ENCODE data around the gene NKAIN4.

The NKAIN4 gene

DNA sequence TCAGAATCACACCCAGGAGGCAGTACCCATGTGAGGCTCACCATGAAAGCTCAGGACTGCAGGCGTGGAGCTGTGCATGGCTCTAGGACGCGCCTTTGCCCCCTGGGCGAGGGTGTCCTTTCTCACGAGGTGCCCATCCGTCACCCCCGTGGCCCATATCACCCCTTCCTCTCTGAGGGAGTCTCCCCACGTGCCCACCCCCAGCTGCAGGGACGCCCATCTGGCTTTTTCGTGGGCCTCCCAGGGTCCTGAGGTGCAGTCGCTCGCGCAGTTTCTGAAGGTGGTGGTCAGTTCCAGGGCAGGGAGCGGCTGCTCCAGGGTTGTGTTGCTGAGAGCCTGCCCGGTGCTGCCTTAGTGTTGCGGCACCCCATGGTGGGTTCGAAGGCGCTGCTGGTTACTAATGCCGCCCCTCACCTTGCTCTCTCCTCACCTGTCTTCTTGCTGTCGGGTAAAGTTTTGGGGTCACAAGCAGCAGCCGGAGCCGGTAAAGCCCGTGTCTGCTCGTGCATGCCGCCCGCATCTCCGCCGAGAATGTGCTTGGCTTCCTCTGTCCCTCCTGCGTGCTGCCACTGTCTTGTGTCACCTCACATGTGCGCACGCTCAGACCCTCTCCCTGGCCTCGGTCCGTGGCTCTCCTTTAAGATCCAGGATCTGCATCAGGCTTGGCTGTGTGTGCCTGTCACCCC is 29.3 kb upstream of the NKAIN4 start:
- no peaks in the 10 kb centered on the region for H3K27me3 Mint-ChIP-seq (ENCODE audit: low read depth)
- no peak overlapping the region for H3K27ac Mint-ChIP-seq

DNA sequence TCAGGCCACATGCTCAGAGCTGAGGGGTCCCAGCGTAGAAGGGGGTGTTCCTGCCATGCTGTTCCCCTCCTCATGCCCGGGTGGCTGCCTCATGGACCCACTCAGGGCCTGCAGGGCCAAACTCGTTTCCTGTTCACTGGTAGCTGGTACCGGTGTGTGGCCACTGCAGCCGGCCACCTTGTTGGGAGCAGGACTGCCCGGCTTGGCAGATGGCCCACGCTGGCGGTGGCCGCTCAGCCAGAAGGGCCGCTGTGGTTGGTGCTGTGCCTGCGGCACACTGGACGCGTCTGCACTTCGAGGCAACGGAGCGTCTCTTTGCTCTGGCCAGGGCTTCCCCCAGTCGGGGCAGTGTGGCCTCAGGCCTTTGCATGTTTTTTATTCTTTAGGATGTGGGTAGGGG is 28.7 kb upstream of the NKAIN4 start:
- no peaks in the 10 kb centered on the region for H3K27me3 Mint-ChIP-seq (ENCODE audit: low read depth)
- TF ChIP-seq, protein P1, sequence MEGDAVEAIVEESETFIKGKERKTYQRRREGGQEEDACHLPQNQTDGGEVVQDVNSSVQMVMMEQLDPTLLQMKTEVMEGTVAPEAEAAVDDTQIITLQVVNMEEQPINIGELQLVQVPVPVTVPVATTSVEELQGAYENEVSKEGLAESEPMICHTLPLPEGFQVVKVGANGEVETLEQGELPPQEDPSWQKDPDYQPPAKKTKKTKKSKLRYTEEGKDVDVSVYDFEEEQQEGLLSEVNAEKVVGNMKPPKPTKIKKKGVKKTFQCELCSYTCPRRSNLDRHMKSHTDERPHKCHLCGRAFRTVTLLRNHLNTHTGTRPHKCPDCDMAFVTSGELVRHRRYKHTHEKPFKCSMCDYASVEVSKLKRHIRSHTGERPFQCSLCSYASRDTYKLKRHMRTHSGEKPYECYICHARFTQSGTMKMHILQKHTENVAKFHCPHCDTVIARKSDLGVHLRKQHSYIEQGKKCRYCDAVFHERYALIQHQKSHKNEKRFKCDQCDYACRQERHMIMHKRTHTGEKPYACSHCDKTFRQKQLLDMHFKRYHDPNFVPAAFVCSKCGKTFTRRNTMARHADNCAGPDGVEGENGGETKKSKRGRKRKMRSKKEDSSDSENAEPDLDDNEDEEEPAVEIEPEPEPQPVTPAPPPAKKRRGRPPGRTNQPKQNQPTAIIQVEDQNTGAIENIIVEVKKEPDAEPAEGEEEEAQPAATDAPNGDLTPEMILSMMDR (IDR thresholded peaks at IDR 0.05; ENCODE audit: unreplicated experiment in 3 of 3): no peak
- H3K27ac Mint-ChIP-seq: no peak overlapping the region
- H3K4me3 Mint-ChIP-seq: no peak overlapping the region
- peaks cover 16% of the 10 kb centered on the region for H3K36me3 Mint-ChIP-seq (ENCODE audit: low read depth)
- H3K9me3 Mint-ChIP-seq: no peaks in the 10 kb centered on the region
- H3K4me1 Mint-ChIP-seq: peaks cover 5% of the 10 kb centered on the region

More for the DNA sequence above, 29.3 kb upstream of the NKAIN4 start:
- Mint-ChIP-seq H3K4me1 (peaks cover 5% of the 10 kb centered on the region), H3K36me3 (ENCODE audit: low read depth) (peaks cover 19% of the 10 kb centered on the region), H3K4me3 (no peak overlapping the region), H3K9me3 (no peaks in the 10 kb centered on the region)
- TF ChIP-seq, protein P1 (IDR thresholded peaks at IDR 0.05; ENCODE audit: unreplicated experiment in 3 of 3): no peak

DNA sequence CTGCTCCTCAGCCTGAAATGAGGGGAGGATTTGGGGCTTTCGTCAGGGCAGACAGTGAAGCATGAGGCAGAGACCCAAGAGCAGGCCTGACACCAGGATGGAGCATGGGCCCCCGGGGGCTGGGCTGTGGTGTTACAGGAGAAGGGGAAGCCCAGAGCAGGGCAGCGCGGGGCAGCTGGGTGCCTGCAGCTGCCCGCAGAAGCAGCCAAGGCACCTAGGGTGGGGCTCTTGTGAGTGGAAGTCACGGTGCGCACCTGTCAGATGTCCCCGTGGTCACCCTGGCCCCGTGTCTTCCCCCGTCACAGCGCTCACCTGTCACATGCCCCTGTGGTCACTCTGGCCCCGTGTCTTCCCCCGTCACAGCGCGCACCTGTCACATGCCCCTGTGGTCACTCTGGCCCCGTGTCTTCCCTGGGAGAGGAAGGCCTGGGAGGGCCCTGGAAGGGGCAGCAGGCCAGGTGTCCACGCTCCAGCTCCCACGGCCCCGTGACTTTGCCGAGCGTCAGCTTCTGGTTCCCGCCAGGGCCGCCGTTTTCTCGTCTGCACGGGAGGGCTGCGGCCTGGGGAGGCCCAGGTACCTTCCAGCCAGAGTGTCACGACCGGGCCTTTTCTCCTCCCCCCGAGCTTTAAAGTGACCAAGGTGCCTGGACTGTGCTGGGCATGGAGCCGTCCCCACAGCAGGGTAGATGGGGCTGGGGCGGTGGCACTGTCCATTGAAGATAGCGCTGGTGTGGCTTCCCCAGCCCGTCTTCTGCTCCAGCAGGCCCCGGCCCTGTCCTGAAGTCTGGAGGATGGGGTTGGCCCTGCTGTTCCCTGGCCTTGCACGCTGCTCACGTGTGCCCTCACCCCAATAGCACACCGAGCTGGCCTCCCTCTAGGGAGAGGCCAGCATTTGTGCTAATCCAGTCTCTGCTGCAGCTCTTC is 27.7 kb upstream of the NKAIN4 start:
- TF ChIP-seq, protein P1 (IDR thresholded peaks at IDR 0.05; ENCODE audit: unreplicated experiment in 3 of 3): no peak
- peaks cover 5% of the 10 kb centered on the region for H3K4me1 Mint-ChIP-seq
- H3K9me3 Mint-ChIP-seq: no peaks in the 10 kb centered on the region
- no peak overlapping the region for H3K27ac Mint-ChIP-seq
- H3K36me3 Mint-ChIP-seq (ENCODE audit: low read depth): peaks cover 19% of the 10 kb centered on the region
- no peak overlapping the region for H3K4me3 Mint-ChIP-seq
- no peaks in the 10 kb centered on the region for H3K27me3 Mint-ChIP-seq (ENCODE audit: low read depth)

DNA sequence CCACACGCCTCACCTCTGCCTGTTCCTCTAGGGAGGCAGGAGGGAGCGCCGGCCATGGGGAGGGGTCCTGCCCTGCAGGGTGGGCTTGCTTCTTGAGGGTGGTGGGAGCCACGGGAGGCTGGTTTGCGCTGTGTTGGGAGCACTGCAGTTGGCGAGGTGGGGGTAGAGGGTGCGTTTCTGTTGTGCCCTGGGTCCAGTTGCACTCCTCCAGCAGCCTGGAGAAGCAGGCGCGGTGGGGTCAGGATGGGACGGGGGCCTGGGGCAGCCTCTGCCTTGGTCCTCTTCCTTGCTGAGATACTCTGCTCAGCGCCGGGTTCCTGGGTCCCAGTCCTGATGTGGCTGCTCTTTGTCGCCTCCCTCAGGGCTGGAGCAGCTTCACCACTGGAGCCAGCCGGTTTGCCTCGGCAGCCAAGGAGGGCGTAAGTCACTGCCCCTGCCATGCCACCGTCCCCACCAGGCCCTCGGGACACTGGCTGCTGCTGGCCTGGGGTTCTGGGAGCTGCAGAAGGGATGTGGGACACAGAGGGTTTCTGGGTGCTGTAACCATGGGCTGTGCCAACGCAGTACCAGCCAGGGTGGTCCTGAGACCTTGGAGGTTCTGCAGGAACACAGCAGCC is 26.8 kb upstream of the NKAIN4 start:
- peaks cover 5% of the 10 kb centered on the region for H3K4me1 Mint-ChIP-seq
- TF ChIP-seq, protein P1 (IDR thresholded peaks at IDR 0.05; ENCODE audit: unreplicated experiment in 3 of 3): peak in 2 of 3 experiments; percentile 12 to 24
- H3K4me3 Mint-ChIP-seq: no peak overlapping the region
- no peak overlapping the region for H3K27ac Mint-ChIP-seq
- H3K27me3 Mint-ChIP-seq (ENCODE audit: low read depth): no peaks in the 10 kb centered on the region
- H3K9me3 Mint-ChIP-seq: no peaks in the 10 kb centered on the region
- peaks cover 19% of the 10 kb centered on the region for H3K36me3 Mint-ChIP-seq (ENCODE audit: low read depth)

DNA sequence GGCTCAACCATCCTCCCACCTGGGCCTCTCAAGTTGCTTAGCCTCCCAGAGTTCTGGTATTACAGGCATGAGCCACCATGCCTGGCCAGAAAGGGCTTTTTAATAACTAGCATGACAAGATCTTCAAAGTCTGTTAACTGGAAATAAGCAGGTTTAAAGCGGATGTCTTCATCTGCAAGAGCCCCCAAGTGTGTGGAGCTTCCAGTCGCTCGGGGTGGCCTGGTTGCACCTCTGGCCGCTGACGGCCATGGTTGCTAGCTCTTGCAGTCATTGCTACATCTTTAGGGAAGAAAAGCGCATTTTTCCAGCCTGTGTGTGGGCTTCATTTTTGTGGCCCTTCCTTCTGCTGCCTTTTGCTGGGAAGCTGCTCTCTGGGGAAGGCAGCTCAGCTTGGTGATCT is 26.1 kb upstream of the NKAIN4 start:
- Mint-ChIP-seq H3K36me3 (ENCODE audit: low read depth) (peaks cover 19% of the 10 kb centered on the region), H3K9me3 (no peaks in the 10 kb centered on the region), H3K27ac (no peak overlapping the region), H3K4me1 (peaks cover 5% of the 10 kb centered on the region), H3K27me3 (ENCODE audit: low read depth) (no peaks in the 10 kb centered on the region), H3K4me3 (no peak overlapping the region)
- TF ChIP-seq, protein P1 (IDR thresholded peaks at IDR 0.05; ENCODE audit: unreplicated experiment in 3 of 3): no peak
